IMR-90 (cell line): Measurements from ENCODE around the gene TIGD3.

Experiments used
- BHLHE40 ChIP-seq: fragments of 150-350 bp; IDR thresholded peaks from 2 replicates; pipeline ENCODE4 v1.6.1; 2016; ENCODE audit warnings: mild to moderate bottlenecking, low read depth, low read length
- CTCF ChIP-seq: conservative IDR thresholded peaks from 2 replicates; pipeline ENCODE4 v1.5.1; 2012; ENCODE audit warnings: mild to moderate bottlenecking, low read depth, low read length, improper control_type of control experiment
- ELK1 ChIP-seq: fragments of 150-350 bp; IDR thresholded peaks from 2 replicates; pipeline ENCODE4 v1.6.1; 2016; ENCODE audit warnings: low read depth, mild to moderate bottlenecking, low read length, moderate library complexity, borderline replicate concordance
- FOS ChIP-seq: fragments of 150-350 bp; IDR thresholded peaks from 2 replicates; pipeline ENCODE4 v1.6.1; 2016; ENCODE audit warnings: low read depth, low read length
- SMC3 ChIP-seq: fragments of 150-350 bp; IDR thresholded peaks from 2 replicates; pipeline ENCODE4 v1.6.1; 2016; ENCODE audit warnings: low read depth, mild to moderate bottlenecking, antibody characterized with exemption, low read length, moderate library complexity
- USF2 ChIP-seq: fragments of 150-350 bp; IDR thresholded peaks from 2 replicates; pipeline ENCODE4 v1.6.1; 2017; ENCODE audit warnings: mild to moderate bottlenecking, antibody characterized with exemption, low read length, low read depth

DNA sequence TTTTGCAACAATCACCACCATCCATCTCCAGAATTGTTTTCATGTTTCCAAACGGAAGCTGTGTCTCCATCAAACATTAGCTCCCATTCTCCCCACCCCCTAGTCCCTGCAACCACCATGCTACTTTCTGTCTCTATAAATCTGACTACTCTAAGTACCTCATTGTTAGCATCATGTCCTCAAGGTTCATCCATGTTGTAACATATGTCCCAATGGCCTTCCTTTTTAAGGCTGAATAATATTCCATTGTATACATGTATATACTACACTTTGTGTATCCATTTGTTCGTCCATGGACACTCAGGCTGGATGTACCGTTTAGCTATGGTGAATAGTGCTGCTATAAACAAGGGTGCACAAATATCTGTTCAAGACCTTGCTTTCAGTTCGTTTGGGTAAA, 29.1 kb upstream of the TIGD3 start:
- no peak for TF ChIP-seq CTCF
- no peak for TF ChIP-seq USF2
- no peak for TF ChIP-seq SMC3
- no peak for TF ChIP-seq ELK1
- TF ChIP-seq FOS: no peak
- TF ChIP-seq BHLHE40: no peak
